HL-60 (cell line): ENCODE data around the gene LMF1.

Experiments used
- DNase-seq, 2 experiments: peaks; one replicate each; pipeline ENCODE4 v3.0.0-alpha.2; 2010 to 2020; ENCODE audit warnings: low read depth in 1 of 2, low spot score in 1 of 2
- H3K27ac ChIP-seq: fragments of 250-450 bp; sonication (Bioruptor Pico); replicated peaks from 2 replicates; pipeline ENCODE4 v1.5.1; 2020; ENCODE audit warnings: mild to moderate bottlenecking, moderate library complexity
- H3K27me3 ChIP-seq: fragments of 250-450 bp; sonication (Bioruptor Pico); 2 replicates; pipeline ENCODE4 v1.5.1; 2021; ENCODE audit warnings: mild to moderate bottlenecking, moderate library complexity; ENCODE audit not compliant: insufficient read depth, poor library complexity, severe bottlenecking
- H3K4me3 ChIP-seq: replicated peaks from 2 replicates; pipeline ENCODE4 v1.5.1; 2011; ENCODE audit warnings: mild to moderate bottlenecking, control low read depth, low read length; ENCODE audit not compliant: insufficient read depth
- CTCF ChIP-seq: IDR thresholded peaks from one replicate; pipeline ENCODE4 v1.5.1; 2011; ENCODE audit warnings: low read length, control low read depth, inconsistent platforms; ENCODE audit not compliant: insufficient read depth
- GABPA ChIP-seq: IDR thresholded peaks from 2 replicates; pipeline ENCODE4 v1.6.1; 2012; ENCODE audit warnings: low read depth
- POLR2AphosphoS5 ChIP-seq: IDR thresholded peaks from 2 replicates; pipeline ENCODE4 v1.6.1; 2012; ENCODE audit warnings: low read depth
- REST ChIP-seq: IDR thresholded peaks from 2 replicates; pipeline ENCODE4 v1.6.1; 2012; ENCODE audit warnings: low read depth; ENCODE audit not compliant: insufficient replicate concordance
- SPI1 ChIP-seq: IDR thresholded peaks from 2 replicates; pipeline ENCODE4 v1.6.1; 2012; ENCODE audit warnings: low read depth, mild to moderate bottlenecking, borderline replicate concordance

LMF1 gene

GRCh38 chr16:911101-911500 lies 59.7 kb downstream of the LMF1 start:
- H3K4me3 ChIP-seq: no peak overlapping the region
- H3K27ac ChIP-seq: no peak overlapping the region
- TF ChIP-seq GABPA: no peak
- TF ChIP-seq CTCF: no peak
- no peak for TF ChIP-seq REST
- no peak for TF ChIP-seq SPI1
- no peak for TF ChIP-seq POLR2AphosphoS5
- H3K27me3 ChIP-seq: no peaks in the 10 kb centered on the region
- no peak for DNase-seq

GRCh38 chr16:910181-910580 lies 60.6 kb downstream of the LMF1 start:
- TF ChIP-seq CTCF (no peak), GABPA (no peak), POLR2AphosphoS5 (no peak), REST (no peak), SPI1 (no peak)
- H3K27me3 ChIP-seq: no peaks in the 10 kb centered on the region

GRCh38 chr16:909281-910000 lies 61.3 kb downstream of the LMF1 start:
- Histone ChIP-seq H3K27me3 (no peaks in the 10 kb centered on the region), H3K4me3 (no peak overlapping the region), H3K27ac (no peak overlapping the region)
- no peak for DNase-seq
- TF ChIP-seq SPI1 (no peak), REST (no peak), GABPA (no peak), CTCF (no peak), POLR2AphosphoS5 (no peak)

More at GRCh38 chr16:910181-910580, 60.6 kb downstream of the LMF1 start:
- Histone ChIP-seq H3K4me3 (no peak overlapping the region), H3K27ac (no peak overlapping the region)
- DNase-seq: no peak
